ENCODE measurements around the gene ZNF467. TPM values are rescaled to one million over a fixed set of nuclear protein-coding genes. Genes with fewer than 3 reads are reported as not detected.

The ZNF467 gene
- total RNA-seq, 1 donor from 2014 or later, result 2.3 TPM

GRCh38 chr7:149800169-149800555 lies 26.8 kb upstream of the ZNF467 start:
- TF ChIP-seq CTCF (conservative IDR thresholded peaks at IDR 0.05), result no peak
- Mint-ChIP-seq H3K4me3 (no peak overlapping the region), H3K27me3 (ENCODE audit: low read depth) (peaks cover 2% of the 10 kb centered on the region), H3K9me3 (no peaks in the 10 kb centered on the region), H3K4me1 (peaks cover 8% of the 10 kb centered on the region), H3K36me3 (ENCODE audit: low read depth) (no peaks in the 10 kb centered on the region), H3K27ac (ENCODE audit: unreplicated experiment) (no peak overlapping the region)
- no peak for DNase-seq (ENCODE audit: low read depth, low spot score)

- peak; percentile 50 for TF ChIP-seq CTCF (conservative IDR thresholded peaks at IDR 0.05)
- Mint-ChIP-seq H3K4me3 (no peak overlapping the region), H3K4me1 (peaks cover 9% of the 10 kb centered on the region), H3K27ac (ENCODE audit: unreplicated experiment) (no peak overlapping the region), H3K27me3 (ENCODE audit: low read depth) (peaks cover 2% of the 10 kb centered on the region), H3K9me3 (no peaks in the 10 kb centered on the region), H3K36me3 (ENCODE audit: low read depth) (no peaks in the 10 kb centered on the region)
- DNase-seq (ENCODE audit: low read depth, low spot score), result no peak
Observed at GRCh38 chr7:149799397-149800168, 26.2 kb upstream of the ZNF467 start.

- no peaks in the 10 kb centered on the region for H3K9me3 Mint-ChIP-seq
- no peak for DNase-seq (ENCODE audit: low read depth, low spot score)
- no peak for TF ChIP-seq CTCF (conservative IDR thresholded peaks at IDR 0.05)
- H3K27ac Mint-ChIP-seq (ENCODE audit: unreplicated experiment), result no peak overlapping the region
- H3K27me3 Mint-ChIP-seq (ENCODE audit: low read depth), result peaks cover 9% of the 10 kb centered on the region
- no peak overlapping the region for H3K4me3 Mint-ChIP-seq
- H3K36me3 Mint-ChIP-seq (ENCODE audit: low read depth), result no peaks in the 10 kb centered on the region
- H3K4me1 Mint-ChIP-seq, result peaks cover 19% of the 10 kb centered on the region
Observed at GRCh38 chr7:149797771-149798170, 24.4 kb upstream of the ZNF467 start.

GRCh38 chr7:149796287-149796860 lies 23.0 kb upstream of the ZNF467 start:
- peaks cover 23% of the 10 kb centered on the region for H3K4me1 Mint-ChIP-seq
- H3K4me3 Mint-ChIP-seq, result no peak overlapping the region
- H3K9me3 Mint-ChIP-seq, result no peaks in the 10 kb centered on the region
- no peak overlapping the region for H3K27ac Mint-ChIP-seq (ENCODE audit: unreplicated experiment)
- no peak for TF ChIP-seq CTCF (conservative IDR thresholded peaks at IDR 0.05)
- H3K36me3 Mint-ChIP-seq (ENCODE audit: low read depth), result no peaks in the 10 kb centered on the region
- no peak for DNase-seq (ENCODE audit: low read depth, low spot score)
- H3K27me3 Mint-ChIP-seq (ENCODE audit: low read depth), result peaks cover 9% of the 10 kb centered on the region

- H3K4me1 Mint-ChIP-seq, result peaks cover 27% of the 10 kb centered on the region
- no peak for DNase-seq (ENCODE audit: low read depth, low spot score)
- H3K9me3 Mint-ChIP-seq, result no peaks in the 10 kb centered on the region
- H3K4me3 Mint-ChIP-seq, result no peak overlapping the region
- no peak for TF ChIP-seq CTCF (conservative IDR thresholded peaks at IDR 0.05)
- peaks cover 10% of the 10 kb centered on the region for H3K27me3 Mint-ChIP-seq (ENCODE audit: low read depth)
- H3K36me3 Mint-ChIP-seq (ENCODE audit: low read depth), result no peaks in the 10 kb centered on the region
- H3K27ac Mint-ChIP-seq (ENCODE audit: unreplicated experiment), result no peak overlapping the region
Observed at GRCh38 chr7:149795126-149795525, 21.7 kb upstream of the ZNF467 start.

Data from neural crest cell (in vitro differentiated cells).